Gastroesophageal sphincter (tissue), 3 donors: ENCODE data around the gene FHIT.

Source experiments
- EP300 ChIP-seq: sonication (generic); formaldehyde crosslinking; IDR thresholded peaks from one replicate; pipeline ENCODE4 v1.6.1; 2017; ENCODE audit warnings: antibody characterized with exemption, mild to moderate bottlenecking
- POLR2A ChIP-seq, 2 donors: fragments of 450-650 bp; IDR thresholded peaks; one replicate each; pipeline ENCODE4 v1.6.1; 2017; ENCODE audit warnings: antibody characterized with exemption in 2 of 2, mild to moderate bottlenecking in 2 of 2, moderate library complexity in 1 of 2
- POLR2AphosphoS5 ChIP-seq: sonication (generic); formaldehyde crosslinking; IDR thresholded peaks from one replicate; pipeline ENCODE4 v1.6.1; 2017; ENCODE audit warnings: antibody characterized with exemption
- TF ChIP-seq, protein P1 (sequence below), 4 experiments: fragments of 200-600 bp in 2 of 4; fragments of 450-650 bp in 2 of 4; sonication (generic) in 1 of 4; IDR thresholded peaks; one replicate each; pipeline ENCODE4 v1.5.1; 2017 to 2019; ENCODE audit warnings: antibody characterized with exemption in 4 of 4, mild to moderate bottlenecking in 2 of 4, moderate library complexity in 2 of 4

DNA sequence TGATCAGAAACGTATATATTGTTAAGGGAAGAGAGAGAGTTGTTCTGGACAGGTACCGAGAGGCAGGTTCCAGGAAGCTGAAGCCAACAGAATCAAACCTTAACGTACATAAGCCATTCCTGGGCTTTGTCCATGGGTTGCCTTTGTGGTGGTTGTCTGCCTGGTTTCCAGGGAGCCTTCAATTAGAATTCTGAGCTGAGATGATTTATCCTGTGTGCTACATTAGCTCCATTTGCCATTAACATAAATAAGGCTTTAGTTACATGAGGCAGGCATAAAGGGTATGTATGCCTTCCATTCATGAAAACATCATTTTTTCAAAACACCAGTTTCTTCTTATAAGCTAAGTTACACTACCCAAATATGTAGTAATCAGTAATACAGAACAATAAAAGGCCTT, 1472.0 kb downstream of the FHIT start:
- TF ChIP-seq, protein P1, sequence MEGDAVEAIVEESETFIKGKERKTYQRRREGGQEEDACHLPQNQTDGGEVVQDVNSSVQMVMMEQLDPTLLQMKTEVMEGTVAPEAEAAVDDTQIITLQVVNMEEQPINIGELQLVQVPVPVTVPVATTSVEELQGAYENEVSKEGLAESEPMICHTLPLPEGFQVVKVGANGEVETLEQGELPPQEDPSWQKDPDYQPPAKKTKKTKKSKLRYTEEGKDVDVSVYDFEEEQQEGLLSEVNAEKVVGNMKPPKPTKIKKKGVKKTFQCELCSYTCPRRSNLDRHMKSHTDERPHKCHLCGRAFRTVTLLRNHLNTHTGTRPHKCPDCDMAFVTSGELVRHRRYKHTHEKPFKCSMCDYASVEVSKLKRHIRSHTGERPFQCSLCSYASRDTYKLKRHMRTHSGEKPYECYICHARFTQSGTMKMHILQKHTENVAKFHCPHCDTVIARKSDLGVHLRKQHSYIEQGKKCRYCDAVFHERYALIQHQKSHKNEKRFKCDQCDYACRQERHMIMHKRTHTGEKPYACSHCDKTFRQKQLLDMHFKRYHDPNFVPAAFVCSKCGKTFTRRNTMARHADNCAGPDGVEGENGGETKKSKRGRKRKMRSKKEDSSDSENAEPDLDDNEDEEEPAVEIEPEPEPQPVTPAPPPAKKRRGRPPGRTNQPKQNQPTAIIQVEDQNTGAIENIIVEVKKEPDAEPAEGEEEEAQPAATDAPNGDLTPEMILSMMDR (IDR thresholded peaks at IDR 0.05): no peak
- no peak for TF ChIP-seq POLR2AphosphoS5
- no peak for TF ChIP-seq POLR2A (IDR thresholded peaks at IDR 0.05)
- no peak for TF ChIP-seq EP300
